ENCODE results near the gene FNDC3B.
"Not testable (repeated sequence)": the region's sequence is repeated elsewhere in the genome, so short reads cannot be mapped to it uniquely, and the experiment has no call there.

Gene FNDC3B

DNA sequence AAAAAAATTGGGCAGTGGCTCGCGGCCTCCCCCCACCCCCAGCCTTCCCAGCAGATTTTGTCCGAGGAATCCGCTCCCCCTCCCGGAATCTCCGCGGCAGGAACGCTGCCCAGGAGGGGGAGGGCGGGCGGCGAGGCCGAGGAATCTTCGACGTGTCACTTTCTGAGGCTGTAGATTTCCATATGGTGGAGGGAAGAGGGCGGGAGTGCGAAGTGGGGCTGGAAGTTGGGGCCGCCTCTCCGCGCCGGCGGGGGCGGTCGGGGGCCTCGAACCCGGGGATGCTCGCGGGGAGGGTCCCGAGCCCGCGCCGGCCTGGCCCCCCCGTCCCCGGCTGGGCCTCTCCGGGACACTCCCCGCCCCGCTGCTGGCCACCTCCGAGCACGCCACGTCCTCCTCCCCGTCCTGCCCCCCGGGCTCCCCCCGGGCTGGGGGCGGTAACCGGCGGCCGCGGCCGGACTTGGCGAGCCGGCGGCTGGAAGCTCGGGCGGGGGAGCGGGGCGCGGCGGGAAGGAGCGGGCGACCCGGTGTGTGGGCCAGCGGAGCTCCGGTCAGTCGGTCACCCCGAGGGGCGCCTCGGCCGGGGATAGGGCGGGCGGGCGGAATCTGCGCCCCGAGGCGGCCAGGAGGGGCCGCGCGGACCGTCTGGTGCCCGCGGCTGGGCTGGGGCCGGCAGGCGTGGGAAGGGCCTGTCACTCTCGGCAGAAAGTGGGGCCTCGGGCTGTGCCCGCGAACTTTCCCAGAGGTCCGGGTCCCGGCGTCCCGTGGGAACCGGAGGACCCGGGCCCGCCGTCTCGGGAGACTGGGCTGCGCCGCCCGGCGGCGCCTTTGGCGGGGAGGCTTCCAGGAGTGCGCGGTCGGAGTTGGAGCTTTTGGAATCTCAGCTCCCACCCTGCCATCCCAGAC, 951 bp downstream of the FNDC3B start:
- in situ Hi-C loops (cut with MboI; ENCODE audit: low pct_unique_long_range_greater_than_20kb, low sequenced_read_pairs, unreplicated experiment) = no loop called here
- peak; percentile 79 for DNase-seq (ENCODE audit: low spot score)
- TF ChIP-seq, protein P1, sequence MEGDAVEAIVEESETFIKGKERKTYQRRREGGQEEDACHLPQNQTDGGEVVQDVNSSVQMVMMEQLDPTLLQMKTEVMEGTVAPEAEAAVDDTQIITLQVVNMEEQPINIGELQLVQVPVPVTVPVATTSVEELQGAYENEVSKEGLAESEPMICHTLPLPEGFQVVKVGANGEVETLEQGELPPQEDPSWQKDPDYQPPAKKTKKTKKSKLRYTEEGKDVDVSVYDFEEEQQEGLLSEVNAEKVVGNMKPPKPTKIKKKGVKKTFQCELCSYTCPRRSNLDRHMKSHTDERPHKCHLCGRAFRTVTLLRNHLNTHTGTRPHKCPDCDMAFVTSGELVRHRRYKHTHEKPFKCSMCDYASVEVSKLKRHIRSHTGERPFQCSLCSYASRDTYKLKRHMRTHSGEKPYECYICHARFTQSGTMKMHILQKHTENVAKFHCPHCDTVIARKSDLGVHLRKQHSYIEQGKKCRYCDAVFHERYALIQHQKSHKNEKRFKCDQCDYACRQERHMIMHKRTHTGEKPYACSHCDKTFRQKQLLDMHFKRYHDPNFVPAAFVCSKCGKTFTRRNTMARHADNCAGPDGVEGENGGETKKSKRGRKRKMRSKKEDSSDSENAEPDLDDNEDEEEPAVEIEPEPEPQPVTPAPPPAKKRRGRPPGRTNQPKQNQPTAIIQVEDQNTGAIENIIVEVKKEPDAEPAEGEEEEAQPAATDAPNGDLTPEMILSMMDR (IDR thresholded peaks at IDR 0.05; ENCODE audit: extremely low read depth, insufficient read depth, missing control alignments) = no peak

DNA sequence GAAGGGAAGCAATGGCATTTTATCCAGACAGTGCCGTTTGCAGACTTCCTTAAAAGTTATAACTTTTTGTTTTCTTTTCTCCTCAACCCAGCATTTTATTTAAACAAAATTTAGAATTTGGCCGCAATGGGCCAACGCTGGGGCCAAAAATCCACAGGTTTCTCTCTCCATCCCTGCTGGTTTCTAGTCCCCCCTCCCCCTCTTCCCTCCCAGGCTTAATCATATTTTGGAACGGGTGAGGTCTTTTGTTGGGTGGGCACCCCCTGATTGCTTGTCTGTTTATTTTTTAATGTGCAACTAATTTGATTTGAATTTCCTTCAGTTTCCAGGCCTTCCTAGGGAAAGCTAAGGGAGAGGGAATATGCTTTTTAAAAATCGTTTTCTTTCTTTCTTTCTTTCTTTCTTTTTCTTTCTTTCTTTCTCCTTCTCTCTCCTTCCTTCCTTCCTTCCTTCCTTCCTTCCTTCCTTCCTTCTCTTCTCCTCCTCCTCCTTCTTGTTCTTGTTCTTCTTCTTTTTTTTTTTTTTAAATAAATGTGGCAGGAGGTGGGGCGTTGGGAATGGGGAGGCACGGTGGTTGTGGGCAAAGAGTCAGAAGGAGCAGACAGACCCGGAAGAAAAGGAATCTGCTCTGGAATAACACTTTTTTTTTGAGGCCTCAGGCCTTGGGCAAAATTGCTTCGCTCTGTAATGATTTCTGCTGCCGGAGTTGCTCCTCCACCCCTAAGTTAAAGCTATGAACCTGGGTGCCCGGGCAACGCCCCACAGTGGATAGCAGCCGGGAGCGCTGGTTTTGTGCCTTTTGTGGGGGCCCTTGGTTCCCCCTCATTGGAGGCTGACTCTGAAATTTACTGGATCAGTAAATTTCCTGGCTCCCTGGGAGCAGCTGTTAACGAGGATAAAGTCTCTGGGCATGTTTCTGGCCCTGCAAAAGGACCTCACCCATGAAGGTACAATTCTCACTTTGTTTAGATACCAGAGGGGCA, 1.9 kb downstream of the FNDC3B start:
- no peak for DNase-seq (ENCODE audit: low spot score)
- TF ChIP-seq, protein P1 (IDR thresholded peaks at IDR 0.05; ENCODE audit: extremely low read depth, insufficient read depth, missing control alignments) = no peak
- in situ Hi-C loops (cut with MboI; ENCODE audit: low pct_unique_long_range_greater_than_20kb, low sequenced_read_pairs, unreplicated experiment) = no loop called here

DNA sequence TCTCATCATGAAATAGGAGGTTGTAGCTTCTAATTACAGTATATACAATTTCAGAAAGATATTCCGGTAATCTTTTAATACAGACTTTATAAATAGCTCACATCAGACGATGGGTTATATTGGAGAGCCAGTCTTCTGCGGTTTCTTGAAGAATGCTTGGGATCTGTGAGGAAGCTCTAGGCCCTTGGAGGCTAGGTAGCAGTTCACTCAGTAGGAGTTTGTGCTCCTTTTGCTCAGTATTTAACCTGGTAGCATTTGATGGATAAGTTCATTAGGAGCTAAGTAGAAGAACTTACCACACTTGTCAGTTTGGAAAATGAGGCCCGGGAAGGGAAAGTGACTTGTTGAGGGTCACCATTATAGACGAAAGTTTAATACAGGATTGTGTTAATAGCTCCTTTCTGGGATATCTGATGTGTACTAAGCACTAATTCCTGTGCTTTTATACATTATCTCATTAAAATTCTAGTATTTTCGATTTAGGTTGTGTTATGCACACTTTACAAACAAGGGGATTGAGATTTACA, 2.8 kb downstream of the FNDC3B start:
- TF ChIP-seq, protein P1 (IDR thresholded peaks at IDR 0.05; ENCODE audit: extremely low read depth, insufficient read depth, missing control alignments) = no peak
- DNase-seq (ENCODE audit: low spot score) = no peak
- in situ Hi-C loops (cut with MboI; ENCODE audit: low pct_unique_long_range_greater_than_20kb, low sequenced_read_pairs, unreplicated experiment) = no loop called here

DNA sequence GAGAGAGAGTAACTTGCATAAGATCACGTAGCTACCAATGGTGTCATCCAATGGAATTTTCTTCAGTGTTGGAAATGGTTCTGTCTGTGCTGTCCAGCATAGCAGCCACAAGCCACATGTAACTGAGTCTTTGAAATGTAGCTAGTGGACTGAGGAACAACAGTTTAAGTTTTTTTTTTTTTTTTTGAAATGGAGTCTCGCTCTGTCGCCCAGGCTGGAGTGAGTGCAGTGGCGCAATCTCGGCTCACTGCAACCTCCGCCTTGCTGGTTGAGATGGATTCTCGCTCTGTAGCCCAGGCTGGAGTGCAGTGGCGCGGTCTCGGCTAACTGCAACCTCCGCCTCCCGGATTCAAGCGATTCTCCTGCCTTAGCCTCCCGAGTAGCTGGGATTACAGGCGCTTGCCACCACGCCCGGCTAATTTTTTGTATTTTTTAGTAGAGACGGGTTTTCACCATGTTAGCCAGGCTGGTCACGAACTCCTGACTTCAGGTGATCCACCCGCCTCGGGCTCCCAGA, 3.3 kb downstream of the FNDC3B start:
- DNase-seq (ENCODE audit: low spot score) = not testable (repeated sequence)

DNA sequence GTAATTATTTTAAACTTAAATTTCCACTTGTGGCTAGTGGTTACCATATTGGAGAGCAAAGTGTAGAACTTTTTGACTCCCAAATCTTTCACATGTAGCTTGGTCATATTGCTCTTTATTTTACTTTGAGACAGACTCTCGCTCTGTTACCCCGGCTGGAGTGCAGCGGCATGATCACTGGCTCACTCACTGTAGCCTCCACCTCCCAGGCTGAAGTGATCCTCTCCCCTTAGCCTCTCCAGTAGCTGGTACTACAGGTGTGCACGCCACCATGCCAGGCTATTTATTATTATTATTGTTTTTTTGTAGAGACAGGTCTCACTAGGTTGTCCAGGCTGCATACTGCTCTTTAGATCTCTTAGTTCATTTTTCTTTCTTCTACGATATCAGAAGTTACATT, 3.9 kb downstream of the FNDC3B start:
- in situ Hi-C loops (cut with MboI; ENCODE audit: low pct_unique_long_range_greater_than_20kb, low sequenced_read_pairs, unreplicated experiment) = no loop called here
- TF ChIP-seq, protein P1 (IDR thresholded peaks at IDR 0.05; ENCODE audit: extremely low read depth, insufficient read depth, missing control alignments) = no peak

More for the DNA sequence above, 3.3 kb downstream of the FNDC3B start:
- in situ Hi-C loops (cut with MboI; ENCODE audit: low pct_unique_long_range_greater_than_20kb, low sequenced_read_pairs, unreplicated experiment) = not testable (repeated sequence)

DNA sequence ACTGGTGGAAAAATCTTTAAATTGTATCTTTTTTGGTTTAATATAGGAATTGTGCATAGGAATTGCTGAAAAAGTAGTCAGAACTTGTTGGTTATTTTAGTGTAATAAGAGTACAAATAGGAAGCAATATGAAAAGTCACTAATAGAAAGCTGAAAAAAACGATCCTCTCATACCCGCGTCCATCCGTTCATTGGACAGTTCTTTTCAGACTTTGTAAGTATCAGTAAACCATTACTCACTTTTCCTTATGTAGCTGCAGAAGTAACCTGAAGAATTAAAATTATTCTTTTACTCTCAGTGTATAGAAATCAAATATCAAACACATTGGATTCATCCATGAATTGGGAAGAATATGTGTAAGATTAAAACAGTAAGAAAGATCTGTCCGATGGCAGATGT, 4.4 kb downstream of the FNDC3B start:
- no peak for DNase-seq (ENCODE audit: low spot score)
- in situ Hi-C loops (cut with MboI; ENCODE audit: low pct_unique_long_range_greater_than_20kb, low sequenced_read_pairs, unreplicated experiment) = no loop called here
- TF ChIP-seq, protein P1 (IDR thresholded peaks at IDR 0.05; ENCODE audit: extremely low read depth, insufficient read depth, missing control alignments) = no peak

More for the DNA sequence above, 3.9 kb downstream of the FNDC3B start:
- no peak for DNase-seq (ENCODE audit: low spot score)

Data from GM13977 (cell line).